VCaP (cell line): ENCODE results near the gene CD274.

Experiments used
- H3K27ac ChIP-seq: fragments of 450-650 bp; 2 replicates; pipeline ENCODE4 v1.5.1; 2017
- CTCF ChIP-seq: fragments of 450-650 bp; conservative IDR thresholded peaks from 2 replicates; pipeline ENCODE4 v1.5.1; 2017; ENCODE audit warnings: mild to moderate bottlenecking, moderate library complexity

Gene CD274

GRCh38 chr9:5512658-5513452, 62.5 kb downstream of the CD274 start:
- no peak overlapping the region for H3K27ac ChIP-seq
- TF ChIP-seq CTCF = no peak

GRCh38 chr9:5513966-5514616, 63.7 kb downstream of the CD274 start:
- no peak for TF ChIP-seq CTCF
- H3K27ac ChIP-seq = no peak overlapping the region

- no peak for TF ChIP-seq CTCF
- H3K27ac ChIP-seq = no peak overlapping the region
Observed at GRCh38 chr9:5514617-5515260, 64.4 kb downstream of the CD274 start.

DNA sequence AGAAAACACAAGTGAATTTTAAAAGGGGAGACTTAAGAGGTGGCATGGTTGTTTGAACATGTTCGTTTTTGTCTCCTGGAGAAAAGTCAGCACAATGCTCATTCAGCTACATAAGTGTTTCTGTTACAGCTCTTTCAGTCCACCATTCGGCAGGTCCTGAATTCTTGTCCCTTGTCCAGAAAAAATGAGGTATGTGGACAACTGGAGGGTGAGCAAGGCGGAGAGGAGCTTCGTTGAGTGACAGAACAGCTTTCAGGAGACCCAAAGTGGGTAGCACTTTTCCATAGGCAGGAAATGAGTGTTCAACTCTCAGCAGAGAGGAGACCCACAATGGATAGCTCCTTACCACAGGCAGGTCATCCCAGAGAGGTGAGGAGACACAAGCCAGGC, 64.9 kb downstream of the CD274 start:
- H3K27ac ChIP-seq = no peak overlapping the region

GRCh38 chr9:5516453-5517220, 66.3 kb downstream of the CD274 start:
- H3K27ac ChIP-seq = no peak overlapping the region
- no peak for TF ChIP-seq CTCF

More for the DNA sequence above, 64.9 kb downstream of the CD274 start:
- no peak for TF ChIP-seq CTCF

- H3K27ac ChIP-seq = no peak overlapping the region
- no peak for TF ChIP-seq CTCF
Observed at GRCh38 chr9:5518171-5518936, 68.0 kb downstream of the CD274 start.
